GM19397 (cell line): Measurements from ENCODE around the gene NUP88.

ENCODE experiments used
- ATAC-seq: cut with Tn5 transposase; IDR thresholded peaks from one replicate; pipeline ENCODE4 v1.9.1; 2021; ENCODE audit warnings: mild to moderate bottlenecking, moderate library complexity; ENCODE audit not compliant: unreplicated experiment

NUP88 gene

GRCh38 chr17:5361426-5361825 lies 58.0 kb downstream of the NUP88 start:
- no peak for ATAC-seq

- no peak for ATAC-seq
Observed at GRCh38 chr17:5355421-5356129, 63.9 kb downstream of the NUP88 start.

- ATAC-seq = no peak
Observed at GRCh38 chr17:5354886-5355415, 64.5 kb downstream of the NUP88 start.

GRCh38 chr17:5354310-5354709 lies 65.2 kb downstream of the NUP88 start:
- no peak for ATAC-seq

- ATAC-seq = no peak
Observed at GRCh38 chr17:5352681-5353289, 66.7 kb downstream of the NUP88 start.

GRCh38 chr17:5344914-5345313 lies 74.5 kb downstream of the NUP88 start:
- no peak for ATAC-seq
